Activated naive CD4-positive, alpha-beta T cell treated with Interleukin-2 at 50 U/mL for 16 hours (primary cell): ENCODE results near the gene RABGAP1L.
"Not testable (repeated sequence)": the region's sequence is repeated elsewhere in the genome, so short reads cannot be mapped to it uniquely, and the experiment has no call there.

Experiments
- DNase-seq: peaks from one replicate; pipeline ENCODE4 v3.0.0-alpha.2; 2020

Gene RABGAP1L

DNA sequence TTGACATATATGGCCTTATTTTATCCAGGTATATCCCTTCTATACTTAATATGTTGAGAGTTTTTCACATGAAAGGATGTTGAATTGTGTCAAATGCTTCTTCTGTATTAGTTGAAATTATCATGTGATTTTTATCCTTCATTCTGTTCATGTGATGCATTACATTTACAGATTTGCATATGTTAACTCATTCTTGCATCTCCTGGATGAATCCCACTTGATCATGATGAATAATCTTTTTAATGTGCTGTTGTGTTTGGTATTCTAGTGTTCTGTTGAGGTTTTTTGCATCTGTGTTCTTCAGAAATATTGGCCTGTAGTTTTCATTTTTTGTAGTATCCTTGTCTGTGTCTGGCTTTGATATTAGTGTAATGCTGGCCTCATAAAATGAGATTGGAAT lies 150.2 kb downstream of the RABGAP1L start:
- no peak for DNase-seq

- DNase-seq = no peak
These were observed 155.1 kb downstream of the RABGAP1L start for GRCh38 chr1:174314433-174314832.

- no peak for DNase-seq
These were observed 155.9 kb downstream of the RABGAP1L start for GRCh38 chr1:174315239-174315638.

DNA sequence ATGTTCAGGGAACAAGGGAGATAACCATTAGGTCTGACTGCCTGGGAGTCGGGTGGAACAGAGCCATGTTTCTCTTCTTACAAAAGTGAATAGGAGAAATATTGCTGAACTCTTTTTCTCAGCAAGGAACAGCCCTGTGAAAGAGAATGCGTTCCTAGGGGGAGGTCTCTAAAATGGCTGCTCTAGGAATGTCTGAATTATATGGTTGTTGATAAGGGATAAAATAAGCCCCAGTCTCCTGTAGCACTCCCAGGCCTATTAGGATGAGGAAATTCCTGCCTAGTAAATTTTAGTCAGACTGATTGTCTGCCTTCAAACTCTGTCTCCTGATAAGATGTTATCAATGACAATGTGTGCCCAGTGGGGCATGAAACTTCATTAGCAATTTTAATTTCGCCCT lies 161.6 kb downstream of the RABGAP1L start:
- not testable (repeated sequence) for DNase-seq

DNA sequence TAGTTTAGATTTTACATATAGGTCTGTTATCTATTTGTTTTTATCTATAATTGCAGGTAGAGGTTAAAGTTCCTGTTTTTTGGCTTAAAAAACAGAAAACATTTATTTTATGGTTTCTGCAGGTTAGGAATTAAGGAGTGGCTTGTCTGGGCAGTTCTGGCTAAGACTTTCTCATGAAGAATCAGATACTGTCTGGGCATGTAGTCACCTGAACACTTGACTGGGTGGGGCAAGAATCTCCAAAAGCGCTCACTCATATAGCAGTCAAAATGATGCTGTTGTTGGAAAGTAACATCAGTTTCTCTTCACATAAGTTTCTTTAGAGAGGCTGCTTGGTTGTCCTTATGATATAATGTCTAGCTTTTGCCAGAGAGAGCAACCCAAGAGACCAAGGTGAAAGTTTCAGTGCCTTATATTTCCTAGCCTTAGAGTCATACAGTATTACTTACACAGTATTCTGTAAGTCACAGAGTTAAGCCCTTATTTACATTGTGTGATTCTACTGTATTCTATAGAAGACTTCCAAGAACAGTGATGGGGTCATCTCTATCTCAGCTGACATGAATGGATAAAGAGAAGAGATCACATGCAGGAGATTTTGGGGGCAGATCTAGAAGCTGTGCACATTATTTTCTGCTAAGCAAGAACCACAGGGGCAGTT lies 163.0 kb downstream of the RABGAP1L start:
- DNase-seq = no peak

- no peak for DNase-seq
These were observed 165.2 kb downstream of the RABGAP1L start for GRCh38 chr1:174324493-174324892.

- no peak for DNase-seq
These were observed 165.6 kb downstream of the RABGAP1L start for GRCh38 chr1:174324939-174325338.

GRCh38 chr1:174326278-174326677 lies 167.0 kb downstream of the RABGAP1L start:
- no peak for DNase-seq

DNA sequence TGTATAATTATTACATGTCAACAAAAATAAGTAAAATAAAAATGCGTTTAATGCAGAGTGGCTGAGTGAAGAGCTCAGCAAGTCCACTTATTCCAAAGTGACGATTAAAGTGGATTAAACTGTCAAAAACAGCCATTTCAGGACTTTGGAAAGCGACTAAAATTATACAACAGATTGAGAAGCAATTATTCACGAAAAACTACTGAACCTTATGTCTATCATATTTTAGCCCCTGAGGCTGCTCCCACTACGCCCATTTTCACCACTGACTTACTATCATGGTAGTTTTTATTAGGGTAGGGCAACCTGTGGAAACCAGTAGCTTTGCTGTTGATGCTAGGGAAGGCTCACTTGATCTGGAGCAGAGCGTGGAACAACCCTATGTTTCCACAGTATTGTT lies 174.1 kb downstream of the RABGAP1L start:
- no peak for DNase-seq

DNA sequence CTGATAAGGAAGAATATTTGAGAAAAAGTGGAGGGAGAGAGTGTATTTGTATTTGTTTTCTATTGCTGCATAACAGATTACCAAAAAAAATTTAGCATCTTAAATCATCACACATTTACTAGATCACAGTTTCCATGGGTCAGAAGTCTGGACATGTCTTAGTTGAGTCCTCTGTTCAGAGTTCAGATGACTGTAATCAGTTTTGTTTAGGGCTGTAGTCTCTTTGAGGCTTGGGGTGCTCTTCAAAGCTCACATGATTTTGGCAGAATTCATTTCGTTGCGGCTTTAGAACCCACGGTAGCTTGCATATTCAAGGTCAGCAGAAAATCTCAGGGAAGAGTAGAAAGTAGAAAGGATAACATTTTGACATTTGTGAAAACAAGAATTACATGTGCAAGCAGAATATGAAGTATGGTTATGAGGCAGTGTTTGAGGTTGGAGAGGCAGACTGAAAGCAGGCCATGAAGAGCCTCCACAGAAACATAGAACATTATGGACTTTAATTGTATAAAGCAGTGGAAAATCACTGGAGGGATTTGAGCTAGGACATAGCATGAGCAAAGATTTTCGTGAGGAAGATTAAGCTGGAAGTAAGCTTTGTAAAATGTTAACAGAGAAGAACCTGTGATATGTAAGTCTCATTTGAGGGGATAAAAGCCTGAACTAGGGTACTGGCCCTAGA lies 177.8 kb downstream of the RABGAP1L start:
- DNase-seq = no peak

GRCh38 chr1:174340404-174340803 lies 181.1 kb downstream of the RABGAP1L start:
- DNase-seq = not testable (repeated sequence)

DNA sequence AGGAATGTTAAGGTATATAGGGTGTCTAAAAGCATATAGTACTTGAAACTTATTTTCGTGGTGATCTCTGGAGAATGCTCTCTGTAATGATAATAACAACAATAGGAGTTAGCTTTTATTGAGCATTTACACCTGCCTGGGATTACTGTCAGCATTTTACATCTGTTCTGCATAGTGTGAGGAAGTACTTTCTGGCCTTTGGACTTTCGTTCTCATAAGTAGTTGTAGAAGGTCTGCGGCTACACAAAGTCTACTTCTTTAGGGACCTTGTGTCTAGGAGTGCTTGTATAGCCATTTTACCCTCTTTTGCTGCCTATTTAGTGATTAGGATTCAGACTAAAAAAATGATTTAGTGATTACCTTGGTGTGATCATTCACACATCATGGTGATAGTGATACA lies 184.8 kb downstream of the RABGAP1L start:
- no peak for DNase-seq

DNA sequence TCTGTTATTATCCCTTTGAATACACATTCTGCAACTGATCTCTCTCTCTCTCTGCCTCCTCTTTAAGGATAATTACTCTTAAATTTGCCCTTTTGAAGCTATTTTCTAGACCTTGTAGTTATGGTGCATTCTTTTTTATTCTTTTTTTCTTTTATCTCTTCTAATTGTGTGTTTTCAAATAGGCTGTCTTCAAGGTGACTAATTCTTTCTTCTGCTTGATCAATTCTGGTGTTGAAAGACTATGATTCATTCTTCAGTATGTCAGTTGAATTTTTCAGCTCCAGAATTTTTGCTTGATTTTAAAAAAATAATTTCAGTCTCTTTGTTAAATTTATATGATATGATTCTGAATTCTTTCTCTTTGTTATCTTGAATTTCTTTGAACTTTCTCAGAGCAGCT lies 192.8 kb downstream of the RABGAP1L start:
- no peak for DNase-seq

- DNase-seq = no peak
These were observed 193.7 kb downstream of the RABGAP1L start for GRCh38 chr1:174352883-174353608.

DNA sequence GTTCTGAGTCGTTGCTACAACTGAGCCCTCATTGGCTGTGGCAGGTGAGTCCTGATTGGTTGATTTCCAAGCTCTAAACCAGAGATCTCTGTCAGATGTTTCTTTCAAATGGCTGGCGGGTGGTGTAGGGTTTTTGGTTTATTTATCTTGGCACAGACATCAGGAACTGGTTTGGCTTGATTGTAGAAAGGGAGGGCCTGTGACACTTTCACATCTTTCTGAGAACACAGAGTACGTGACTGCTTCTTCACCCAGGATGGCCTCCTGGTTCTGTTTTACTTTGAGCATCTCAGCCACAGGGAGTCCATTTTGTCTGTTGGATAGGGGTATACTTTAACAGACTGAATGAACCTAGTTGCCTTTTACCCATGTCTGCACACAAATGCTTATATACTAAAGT lies 199.0 kb downstream of the RABGAP1L start:
- no peak for DNase-seq

DNA sequence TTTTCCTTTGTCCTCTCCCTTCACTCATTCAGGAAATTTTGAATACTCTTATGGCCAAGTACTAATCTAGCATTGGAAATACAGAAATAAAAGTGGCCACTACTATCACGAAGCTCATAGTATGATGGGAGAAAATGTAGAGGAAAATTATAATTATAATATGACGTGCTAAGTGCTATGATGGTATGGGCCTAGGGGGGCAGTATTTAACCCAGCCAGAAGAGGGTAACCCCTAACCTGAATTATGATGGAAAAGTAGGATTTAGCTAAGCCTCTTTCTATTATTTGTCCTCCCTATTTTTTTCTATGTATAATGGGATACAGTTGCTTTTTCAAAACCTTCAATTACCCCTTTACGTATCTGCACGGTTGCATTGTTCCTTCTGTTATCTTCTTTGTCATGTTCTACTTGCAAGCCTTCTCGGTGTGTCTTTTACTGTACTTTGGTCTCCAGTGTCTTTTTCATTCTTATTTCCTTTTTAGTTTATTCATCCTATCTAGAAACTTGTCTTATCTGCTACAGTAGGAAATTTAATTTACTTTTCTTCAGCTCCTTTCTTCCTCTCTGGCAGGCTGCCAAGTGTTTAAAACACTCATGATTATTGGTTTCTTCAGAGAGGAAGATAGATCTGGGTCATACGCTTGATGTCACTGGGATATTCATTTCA lies 199.6 kb downstream of the RABGAP1L start:
- DNase-seq = no peak

DNA sequence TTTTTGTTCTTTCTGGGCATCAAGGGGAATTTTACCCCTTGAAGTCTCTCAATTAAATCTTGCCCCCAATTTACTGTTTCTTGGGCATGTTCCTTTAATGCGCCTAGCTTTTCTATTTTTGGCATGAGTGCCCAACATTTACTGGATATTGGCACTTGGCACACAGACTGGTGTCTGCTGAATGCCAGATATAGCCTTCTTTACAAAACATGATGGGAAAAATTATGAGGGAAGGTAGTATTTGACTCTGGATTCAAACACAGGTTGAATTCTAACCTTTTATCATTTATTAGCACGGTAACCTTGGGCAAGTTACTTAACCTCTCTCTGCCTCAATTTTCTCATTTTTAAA lies 200.1 kb downstream of the RABGAP1L start:
- DNase-seq = no peak

DNA sequence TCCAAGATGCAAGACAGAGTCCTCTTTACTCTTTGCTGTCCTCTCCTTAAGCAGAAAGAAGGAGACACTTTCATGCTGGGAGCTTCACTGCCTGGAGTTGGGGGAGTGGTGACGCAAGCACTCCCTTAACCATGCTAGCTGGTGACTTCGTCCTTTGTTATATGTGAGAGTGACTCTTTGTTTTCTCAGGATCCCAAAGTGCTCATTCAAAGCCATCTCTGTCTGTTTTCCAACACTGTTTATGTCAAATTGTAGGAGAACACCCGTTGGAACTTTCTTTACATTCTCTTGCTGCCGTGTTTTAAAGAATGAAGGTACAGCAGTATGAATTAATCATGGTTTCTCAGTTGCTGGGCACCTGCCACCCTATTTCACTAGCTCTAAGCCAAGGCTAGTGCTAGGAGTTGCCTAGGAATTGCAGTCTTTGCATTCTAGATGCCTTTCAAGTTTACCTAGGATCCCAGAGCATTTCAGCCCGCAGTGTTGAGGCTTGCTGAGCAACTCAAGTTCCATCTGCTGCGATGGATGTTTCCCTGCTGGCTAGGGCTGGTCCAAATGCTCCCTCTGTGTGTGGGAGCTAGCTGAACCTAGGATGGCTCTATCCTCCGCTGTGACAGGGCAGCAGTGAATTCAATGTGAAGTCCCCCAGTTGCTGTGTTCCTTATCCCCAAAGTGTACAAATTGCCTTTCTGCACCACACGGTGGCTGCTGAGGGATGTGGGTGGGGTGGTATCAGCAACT lies 205.8 kb downstream of the RABGAP1L start:
- no peak for DNase-seq

DNA sequence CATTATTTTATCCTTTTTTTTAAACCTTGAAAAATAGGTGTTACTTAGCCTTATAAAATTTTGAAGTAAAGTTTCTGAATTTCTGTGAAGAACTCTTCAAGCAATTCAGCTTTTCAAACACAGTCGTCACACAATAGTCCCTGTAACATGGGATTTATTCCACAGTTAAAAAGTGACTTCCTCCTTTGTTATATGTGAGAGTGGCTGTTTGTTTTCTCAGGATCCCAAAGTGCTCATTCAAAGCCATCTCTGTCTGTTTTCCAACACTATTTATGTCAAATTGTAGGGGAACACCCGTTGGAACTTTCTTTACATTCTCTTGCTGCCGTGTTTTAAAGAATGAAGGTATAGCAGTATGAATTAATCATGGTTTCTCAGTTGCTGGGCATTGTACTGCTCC lies 207.6 kb downstream of the RABGAP1L start:
- no peak for DNase-seq

DNA sequence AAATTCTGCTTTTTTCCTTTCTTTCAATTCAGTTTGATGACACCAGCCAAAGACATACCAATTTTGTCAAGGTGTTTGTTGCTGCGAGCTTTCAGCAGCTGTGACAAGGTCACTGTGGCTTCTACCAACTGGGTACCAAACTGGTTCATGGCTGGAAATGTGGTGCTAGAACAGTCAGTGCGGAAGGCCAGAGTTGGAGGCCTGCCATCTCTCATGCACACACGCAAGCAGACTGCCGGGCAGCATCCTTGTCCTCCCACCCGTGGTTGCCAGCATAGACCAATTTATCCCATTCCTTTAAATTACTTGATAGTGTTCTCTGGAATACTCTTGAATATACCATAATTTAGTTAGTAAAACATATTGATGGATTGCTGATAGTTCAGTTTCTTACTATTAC lies 208.6 kb downstream of the RABGAP1L start:
- DNase-seq = no peak

DNA sequence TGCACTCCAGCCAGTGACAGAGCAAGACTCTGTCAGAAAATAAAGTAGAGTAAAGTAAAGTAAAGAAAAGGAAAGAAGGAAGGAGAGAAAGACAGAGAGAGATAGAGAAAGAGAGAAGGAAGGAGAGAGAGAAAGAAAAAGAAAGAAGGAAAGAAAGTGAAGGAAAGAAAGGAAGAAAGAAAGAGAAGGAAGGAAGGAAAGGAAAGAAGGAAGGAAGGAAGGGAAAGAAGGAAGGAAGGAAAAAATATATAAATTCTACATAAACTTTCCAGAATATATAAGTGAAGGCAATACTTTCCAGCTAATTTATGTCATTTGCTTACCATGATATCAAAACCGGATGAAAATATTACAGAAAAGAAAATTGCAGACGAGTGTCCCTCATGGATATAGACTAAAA lies 216.7 kb downstream of the RABGAP1L start:
- DNase-seq = no peak

DNA sequence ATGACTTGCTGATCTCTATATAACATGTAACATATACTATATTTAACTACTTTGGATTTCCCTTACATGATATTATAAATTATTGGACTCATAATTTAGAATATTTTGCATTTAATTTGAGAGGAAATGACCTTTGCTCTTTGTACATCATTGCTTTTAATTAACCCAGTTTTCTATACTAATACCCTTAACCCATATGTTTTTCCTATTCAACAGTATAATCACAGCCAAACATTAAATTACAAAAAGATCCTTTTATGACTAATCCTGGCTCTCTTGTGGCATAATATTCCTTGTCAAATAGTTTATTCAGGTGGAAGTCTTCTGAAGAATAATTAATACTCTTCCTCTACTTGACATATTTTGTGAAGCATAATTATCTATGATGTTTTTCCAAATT lies 232.4 kb downstream of the RABGAP1L start:
- DNase-seq = no peak

DNA sequence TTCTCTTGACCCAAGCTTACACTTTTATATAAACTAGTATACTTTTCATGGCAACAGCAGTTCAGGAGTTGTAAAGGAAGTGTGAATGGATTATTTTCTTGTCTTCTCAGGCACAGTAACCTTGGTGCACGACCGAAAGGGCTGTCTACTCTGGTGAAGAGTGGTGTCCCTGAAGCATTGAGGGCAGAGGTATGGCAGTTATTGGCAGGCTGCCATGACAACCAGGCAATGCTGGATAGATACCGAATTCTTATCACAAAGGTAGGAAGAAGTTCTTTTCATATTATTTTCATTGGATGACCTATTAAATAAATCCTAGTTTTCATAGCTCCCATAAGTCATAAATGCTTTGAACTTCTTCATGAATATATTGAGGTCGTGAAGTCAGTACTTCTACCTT lies 234.6 kb downstream of the RABGAP1L start:
- DNase-seq = no peak
